ENCODE measurements around the gene HMCN1.

The HMCN1 gene

GRCh38 chr1:185734929-185735700 lies 924 bp downstream of the HMCN1 start:
- TF ChIP-seq, protein P1, sequence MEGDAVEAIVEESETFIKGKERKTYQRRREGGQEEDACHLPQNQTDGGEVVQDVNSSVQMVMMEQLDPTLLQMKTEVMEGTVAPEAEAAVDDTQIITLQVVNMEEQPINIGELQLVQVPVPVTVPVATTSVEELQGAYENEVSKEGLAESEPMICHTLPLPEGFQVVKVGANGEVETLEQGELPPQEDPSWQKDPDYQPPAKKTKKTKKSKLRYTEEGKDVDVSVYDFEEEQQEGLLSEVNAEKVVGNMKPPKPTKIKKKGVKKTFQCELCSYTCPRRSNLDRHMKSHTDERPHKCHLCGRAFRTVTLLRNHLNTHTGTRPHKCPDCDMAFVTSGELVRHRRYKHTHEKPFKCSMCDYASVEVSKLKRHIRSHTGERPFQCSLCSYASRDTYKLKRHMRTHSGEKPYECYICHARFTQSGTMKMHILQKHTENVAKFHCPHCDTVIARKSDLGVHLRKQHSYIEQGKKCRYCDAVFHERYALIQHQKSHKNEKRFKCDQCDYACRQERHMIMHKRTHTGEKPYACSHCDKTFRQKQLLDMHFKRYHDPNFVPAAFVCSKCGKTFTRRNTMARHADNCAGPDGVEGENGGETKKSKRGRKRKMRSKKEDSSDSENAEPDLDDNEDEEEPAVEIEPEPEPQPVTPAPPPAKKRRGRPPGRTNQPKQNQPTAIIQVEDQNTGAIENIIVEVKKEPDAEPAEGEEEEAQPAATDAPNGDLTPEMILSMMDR (IDR thresholded peaks at IDR 0.05; ENCODE audit: control insufficient read depth, extremely low read depth, insufficient read depth): no peak
- H3K4me3 ChIP-seq (ENCODE audit: low read depth, low read length): no peak overlapping the region
- DNase-seq (ENCODE audit: low read depth): no peak

GRCh38 chr1:185735701-185736064 lies 1.5 kb downstream of the HMCN1 start:
- H3K4me3 ChIP-seq (ENCODE audit: low read depth, low read length): no peak overlapping the region
- DNase-seq (ENCODE audit: low read depth): no peak
- TF ChIP-seq, protein P1 (IDR thresholded peaks at IDR 0.05; ENCODE audit: control insufficient read depth, extremely low read depth, insufficient read depth): no peak

DNA sequence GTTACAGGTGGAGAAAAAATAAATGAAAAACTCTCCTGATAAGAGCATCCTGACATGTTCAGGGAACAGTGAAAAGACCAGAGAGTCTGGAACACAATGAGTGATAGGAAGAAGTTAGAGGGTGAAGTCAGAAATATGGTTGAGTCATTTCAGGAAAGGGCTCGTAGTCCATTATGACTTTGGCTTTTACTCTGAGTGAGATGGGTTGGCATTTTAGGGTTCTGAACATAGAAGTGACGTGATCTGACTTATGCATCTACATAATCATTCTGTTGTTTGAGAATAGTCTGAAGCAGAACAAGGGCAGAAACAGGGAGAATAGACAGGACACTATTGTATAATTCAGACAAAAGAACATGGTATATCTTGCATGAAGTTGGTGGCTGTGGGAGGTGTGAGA lies 5.8 kb downstream of the HMCN1 start:
- TF ChIP-seq, protein P1 (IDR thresholded peaks at IDR 0.05; ENCODE audit: control insufficient read depth, extremely low read depth, insufficient read depth): no peak
- DNase-seq (ENCODE audit: low read depth): no peak
- no peak overlapping the region for H3K4me3 ChIP-seq (ENCODE audit: low read depth, low read length)

- TF ChIP-seq, protein P1 (IDR thresholded peaks at IDR 0.05; ENCODE audit: control insufficient read depth, extremely low read depth, insufficient read depth): no peak
- no peak overlapping the region for H3K4me3 ChIP-seq (ENCODE audit: low read depth, low read length)
- DNase-seq (ENCODE audit: low read depth): no peak
These were observed 7.4 kb downstream of the HMCN1 start for GRCh38 chr1:185741551-185741950.

GRCh38 chr1:185742403-185742802 lies 8.2 kb downstream of the HMCN1 start:
- no peak for DNase-seq (ENCODE audit: low read depth)
- no peak overlapping the region for H3K4me3 ChIP-seq (ENCODE audit: low read depth, low read length)
- TF ChIP-seq, protein P1 (IDR thresholded peaks at IDR 0.05; ENCODE audit: control insufficient read depth, extremely low read depth, insufficient read depth): no peak

- no peak for DNase-seq (ENCODE audit: low read depth)
- TF ChIP-seq, protein P1 (IDR thresholded peaks at IDR 0.05; ENCODE audit: control insufficient read depth, extremely low read depth, insufficient read depth): no peak
- no peak overlapping the region for H3K4me3 ChIP-seq (ENCODE audit: low read depth, low read length)
These were observed 11.0 kb downstream of the HMCN1 start for GRCh38 chr1:185745165-185745564.

DNA sequence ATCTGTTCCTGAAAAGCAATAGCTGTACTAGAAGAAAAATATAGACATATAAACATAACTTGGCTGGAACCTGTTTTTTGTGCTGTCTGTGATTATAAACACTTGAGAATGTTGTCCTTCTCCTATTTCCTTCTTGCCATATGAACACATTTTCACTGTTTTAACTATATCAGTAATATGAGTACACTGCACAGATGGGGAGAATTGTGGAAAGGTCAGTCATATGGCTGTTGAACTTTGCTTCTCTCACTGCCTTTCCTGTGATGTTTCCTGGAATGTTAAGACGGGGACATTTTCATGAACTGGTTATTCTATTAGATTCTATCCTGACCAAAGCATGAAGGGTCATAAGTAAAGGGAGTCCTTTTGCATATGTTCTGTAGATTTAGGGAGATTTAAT lies 24.9 kb downstream of the HMCN1 start:
- TF ChIP-seq, protein P1 (IDR thresholded peaks at IDR 0.05; ENCODE audit: control insufficient read depth, extremely low read depth, insufficient read depth): no peak
- H3K4me3 ChIP-seq (ENCODE audit: low read depth, low read length): no peak overlapping the region
- DNase-seq (ENCODE audit: low read depth): no peak

Data from LNCaP clone FGC (cell line).